ENCODE results near the gene OGDH.
A peak's percentile ranks its signal among the peaks of the same experiment; 100 is the strongest.

The OGDH gene

GRCh38 chr7:44569959-44570358 lies 36.5 kb upstream of the OGDH start:
- no peaks in the 10 kb centered on the region for H3K9me3 ChIP-seq (ENCODE audit: insufficient read depth, low read length)
- no peaks in the 10 kb centered on the region for H3K27me3 ChIP-seq (ENCODE audit: insufficient read depth, insufficient read length)
- H3K36me3 ChIP-seq (ENCODE audit: insufficient read depth, insufficient read length, low read length), result peaks cover 88% of the 10 kb centered on the region
- no peak overlapping the region for H3K9ac ChIP-seq (ENCODE audit: insufficient read length, low read depth)
- no peak for TF ChIP-seq SUZ12 (IDR thresholded peaks at IDR 0.05; ENCODE audit: extremely low read depth, insufficient read depth, insufficient read length)
- no peak for TF ChIP-seq ZNF274 (IDR thresholded peaks at IDR 0.05; ENCODE audit: low read depth, low read length)
- TF ChIP-seq YY1 (IDR thresholded peaks at IDR 0.05; ENCODE audit: insufficient read depth, insufficient read length), result no peak
- no peak for DNase-seq (ENCODE audit: low read depth, low spot score)
- H3K4me3 ChIP-seq (ENCODE audit: insufficient read length, low read depth), result no peak overlapping the region
- peaks cover 5% of the 10 kb centered on the region for H3K4me1 ChIP-seq (ENCODE audit: insufficient read depth, insufficient read length)

DNA sequence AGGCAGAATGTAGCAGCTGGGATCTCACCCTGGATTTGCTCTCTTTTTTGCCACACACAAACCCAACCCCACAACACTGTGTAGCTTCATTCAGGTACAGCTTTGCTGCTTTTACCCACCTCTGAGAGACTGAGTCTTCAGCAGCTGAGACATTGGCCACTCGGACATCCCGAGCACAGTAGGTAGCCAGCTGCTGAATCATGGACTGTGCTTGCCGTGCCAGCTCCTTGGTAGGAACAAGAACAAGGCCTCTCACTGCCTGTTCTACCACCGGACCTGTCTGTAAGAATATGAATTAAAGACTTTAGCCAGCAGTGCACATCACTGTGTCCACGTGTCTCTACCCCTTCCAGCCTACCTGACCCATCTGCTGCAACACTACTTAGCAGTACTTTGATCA lies 33.7 kb upstream of the OGDH start:
- Histone ChIP-seq H3K9ac (ENCODE audit: insufficient read length, low read depth) (peak overlapping the region; percentile 99), H3K4me1 (ENCODE audit: insufficient read depth, insufficient read length) (peaks cover 5% of the 10 kb centered on the region), H3K27me3 (ENCODE audit: insufficient read depth, insufficient read length) (no peaks in the 10 kb centered on the region), H3K36me3 (ENCODE audit: insufficient read depth, insufficient read length, low read length) (peaks cover 79% of the 10 kb centered on the region), H3K4me3 (ENCODE audit: insufficient read length, low read depth) (peak overlapping the region; percentile 98), H3K9me3 (ENCODE audit: insufficient read depth, low read length) (no peaks in the 10 kb centered on the region)
- no peak for DNase-seq (ENCODE audit: low read depth, low spot score)
- TF ChIP-seq YY1 (IDR thresholded peaks at IDR 0.05; ENCODE audit: insufficient read depth, insufficient read length), result no peak
- TF ChIP-seq SUZ12 (IDR thresholded peaks at IDR 0.05; ENCODE audit: extremely low read depth, insufficient read depth, insufficient read length), result no peak
- no peak for TF ChIP-seq ZNF274 (IDR thresholded peaks at IDR 0.05; ENCODE audit: low read depth, low read length)

DNA sequence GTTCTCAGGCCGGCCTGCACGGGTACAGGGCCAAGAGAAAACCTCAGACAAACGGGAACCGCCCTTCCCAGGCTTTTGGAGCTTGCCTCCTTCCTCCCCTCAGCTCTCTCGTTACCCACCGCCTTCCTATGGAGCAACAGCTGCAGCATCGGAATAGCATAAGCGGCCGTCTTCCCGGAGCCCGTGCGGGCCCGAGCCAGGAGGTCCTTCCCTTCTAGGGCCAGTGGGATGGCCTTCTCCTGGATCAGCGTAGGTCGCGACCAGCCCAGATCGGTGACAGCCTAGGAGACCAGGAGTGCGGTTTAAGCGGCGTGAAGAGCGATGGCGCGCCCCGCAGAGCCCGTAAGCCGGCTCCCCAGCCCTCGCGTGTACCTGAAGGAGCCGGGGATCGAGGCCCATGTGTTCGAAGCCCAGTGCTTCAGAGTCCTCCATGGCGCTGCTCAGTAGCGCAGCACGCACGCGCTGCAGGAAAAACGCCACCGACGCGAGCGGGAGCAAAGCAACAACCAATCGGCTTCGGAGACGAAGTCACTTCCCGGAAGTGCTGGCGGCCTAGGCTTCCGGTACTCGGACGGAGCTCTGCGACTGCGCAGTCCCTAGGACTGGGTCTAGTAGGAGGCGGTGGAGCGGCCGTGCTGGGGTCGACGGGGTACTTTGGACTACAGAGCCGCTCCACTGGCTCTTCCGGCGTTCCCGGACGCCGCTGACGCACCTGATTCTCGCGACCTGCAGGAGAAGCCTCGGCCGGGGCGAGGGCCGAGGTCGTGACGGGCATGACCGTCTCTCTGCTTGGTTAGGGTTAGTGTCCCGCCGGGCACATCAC lies 32.8 kb upstream of the OGDH start, which contains the start of gene DDX56:
Gene DDX56, minus strand, starts transcription at position 445 of the 823 bp plus-strand sequence. Its CDS starts 13 bp downstream, at position 432.
- DNase-seq (ENCODE audit: low read depth, low spot score), result peak; percentile 97
- H3K36me3 ChIP-seq (ENCODE audit: insufficient read depth, insufficient read length, low read length), result peaks cover 79% of the 10 kb centered on the region
- TF ChIP-seq SUZ12 (IDR thresholded peaks at IDR 0.05; ENCODE audit: extremely low read depth, insufficient read depth, insufficient read length) (no peak), YY1 (IDR thresholded peaks at IDR 0.05; ENCODE audit: insufficient read depth, insufficient read length) (peak; percentile 67)
- H3K9me3 ChIP-seq (ENCODE audit: insufficient read depth, low read length), result no peaks in the 10 kb centered on the region
- H3K4me3 ChIP-seq (ENCODE audit: insufficient read length, low read depth), result peak within 1 kb of the TSS; percentile 98
- H3K4me1 ChIP-seq (ENCODE audit: insufficient read depth, insufficient read length), result peaks cover 5% of the 10 kb centered on the region
- H3K9ac ChIP-seq (ENCODE audit: insufficient read length, low read depth), result peak within 1 kb of the TSS; percentile 99
- H3K27me3 ChIP-seq (ENCODE audit: insufficient read depth, insufficient read length), result no peaks in the 10 kb centered on the region

- no peak for TF ChIP-seq ZNF274 (IDR thresholded peaks at IDR 0.05; ENCODE audit: low read depth, low read length)
- Histone ChIP-seq H3K27me3 (ENCODE audit: insufficient read depth, insufficient read length) (no peaks in the 10 kb centered on the region), H3K9me3 (ENCODE audit: insufficient read depth, low read length) (no peaks in the 10 kb centered on the region), H3K4me1 (ENCODE audit: insufficient read depth, insufficient read length) (peaks cover 5% of the 10 kb centered on the region), H3K4me3 (ENCODE audit: insufficient read length, low read depth) (peak overlapping the region; percentile 98), H3K9ac (ENCODE audit: insufficient read length, low read depth) (peak overlapping the region; percentile 99), H3K36me3 (ENCODE audit: insufficient read depth, insufficient read length, low read length) (peaks cover 79% of the 10 kb centered on the region)
- no peak for DNase-seq (ENCODE audit: low read depth, low spot score)
Observed at GRCh38 chr7:44574287-44574872, 32.0 kb upstream of the OGDH start.

- peaks cover 5% of the 10 kb centered on the region for H3K4me1 ChIP-seq (ENCODE audit: insufficient read depth, insufficient read length)
- no peaks in the 10 kb centered on the region for H3K9me3 ChIP-seq (ENCODE audit: insufficient read depth, low read length)
- peaks cover 79% of the 10 kb centered on the region for H3K36me3 ChIP-seq (ENCODE audit: insufficient read depth, insufficient read length, low read length)
- no peaks in the 10 kb centered on the region for H3K27me3 ChIP-seq (ENCODE audit: insufficient read depth, insufficient read length)
- peak overlapping the region; percentile 99 for H3K9ac ChIP-seq (ENCODE audit: insufficient read length, low read depth)
- no peak for DNase-seq (ENCODE audit: low read depth, low spot score)
- H3K4me3 ChIP-seq (ENCODE audit: insufficient read length, low read depth), result peak overlapping the region; percentile 98
- TF ChIP-seq ZNF274 (IDR thresholded peaks at IDR 0.05; ENCODE audit: low read depth, low read length) (no peak), YY1 (IDR thresholded peaks at IDR 0.05; ENCODE audit: insufficient read depth, insufficient read length) (no peak), SUZ12 (IDR thresholded peaks at IDR 0.05; ENCODE audit: extremely low read depth, insufficient read depth, insufficient read length) (no peak)
Observed at GRCh38 chr7:44575054-44575453, 31.4 kb upstream of the OGDH start.

DNA sequence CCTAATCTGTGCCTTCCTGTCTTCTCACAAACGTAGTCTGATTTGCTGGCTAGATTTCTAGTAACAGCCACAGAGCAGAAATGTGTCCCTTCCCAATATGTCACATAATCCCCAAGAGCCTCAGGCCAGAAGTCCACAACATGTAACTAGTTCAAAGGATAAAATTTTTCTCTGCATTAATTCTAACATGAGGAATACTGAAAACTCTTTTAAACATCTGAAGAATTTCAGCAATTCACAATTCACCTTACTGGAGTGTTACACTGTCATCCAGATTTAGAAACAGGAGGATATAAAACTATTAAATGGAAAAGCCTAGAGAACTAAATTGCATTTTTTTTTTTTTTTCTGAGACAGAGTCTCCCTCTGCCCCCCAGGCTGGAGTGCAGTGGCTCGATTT lies 30.2 kb upstream of the OGDH start:
- H3K4me3 ChIP-seq (ENCODE audit: insufficient read length, low read depth), result no peak overlapping the region
- H3K4me1 ChIP-seq (ENCODE audit: insufficient read depth, insufficient read length), result peaks cover 7% of the 10 kb centered on the region
- no peak for TF ChIP-seq SUZ12 (IDR thresholded peaks at IDR 0.05; ENCODE audit: extremely low read depth, insufficient read depth, insufficient read length)
- no peak for TF ChIP-seq ZNF274 (IDR thresholded peaks at IDR 0.05; ENCODE audit: low read depth, low read length)
- no peak for TF ChIP-seq YY1 (IDR thresholded peaks at IDR 0.05; ENCODE audit: insufficient read depth, insufficient read length)
- no peaks in the 10 kb centered on the region for H3K27me3 ChIP-seq (ENCODE audit: insufficient read depth, insufficient read length)
- H3K9me3 ChIP-seq (ENCODE audit: insufficient read depth, low read length), result no peaks in the 10 kb centered on the region
- peaks cover 79% of the 10 kb centered on the region for H3K36me3 ChIP-seq (ENCODE audit: insufficient read depth, insufficient read length, low read length)
- H3K9ac ChIP-seq (ENCODE audit: insufficient read length, low read depth), result no peak overlapping the region
- DNase-seq (ENCODE audit: low read depth, low spot score), result no peak

All from NT2/D1 (cell line).